Measurements from ENCODE around the gene CPEB3. TPM values are rescaled to one million over a fixed set of nuclear protein-coding genes. Genes with fewer than 3 reads are reported as not detected.

The CPEB3 gene
- total and polyA plus RNA-seq, 9 of the 15 experiments (the other 6 are each of a cell fraction or from before 2014, with no cell fraction given): 0.15 to 1.2 (median 0.51) TPM

DNA sequence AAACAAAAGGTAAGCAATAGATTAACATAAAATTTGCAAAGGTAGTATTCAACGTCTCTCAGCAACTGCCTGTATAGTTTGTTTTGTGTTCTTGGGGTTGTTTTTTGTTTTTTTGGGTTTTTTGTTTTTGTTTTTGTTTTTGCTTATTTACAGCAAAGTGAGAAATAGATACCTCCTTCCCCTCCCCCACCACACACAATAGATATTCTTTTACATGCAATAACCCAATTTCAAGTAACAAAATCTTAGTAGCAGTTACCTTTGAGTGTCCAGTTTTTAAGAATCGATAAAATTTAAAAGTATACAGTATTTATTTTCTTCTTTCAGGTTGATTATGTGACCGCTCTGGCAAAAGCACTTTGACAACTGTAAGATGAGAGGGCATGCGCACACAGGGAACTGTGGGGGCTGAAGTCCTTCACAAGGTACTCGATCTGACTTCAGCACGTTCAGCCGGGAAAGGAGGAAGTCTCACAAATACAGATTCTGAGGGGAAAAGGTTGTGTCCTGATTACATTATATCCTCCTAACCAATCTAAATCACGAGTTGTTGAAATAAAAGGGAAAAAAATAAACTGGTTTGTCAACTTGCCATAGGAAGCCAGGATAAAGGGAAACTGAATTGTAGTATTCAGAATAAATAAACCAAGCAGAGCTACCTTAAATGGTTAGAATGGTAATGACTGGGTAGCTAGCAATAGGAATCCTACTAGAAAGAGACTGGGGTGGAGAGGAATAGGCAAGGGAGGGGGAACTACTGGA is 47.8 kb downstream of the CPEB3 start:
- Histone ChIP-seq H3K36me3 (ENCODE audit: control insufficient read depth, insufficient read depth, low read length) (no peaks in the 10 kb centered on the region), H4K20me1 (replicated peaks; ENCODE audit: control insufficient read depth, insufficient read depth, low read length) (no peaks in the 10 kb centered on the region), H3K4me3 (no peak overlapping the region), H3K79me2 (ENCODE audit: control insufficient read depth, insufficient read depth, low read length) (no peaks in the 10 kb centered on the region), H2AFZ (ENCODE audit: low read depth, low read length) (peak overlapping the region; percentile 78), H3K27ac (ENCODE audit: extremely low read depth, low read depth, low read length) (no peak overlapping the region), H3K27me3 (ENCODE audit: control insufficient read depth in 2 of 2, insufficient read depth in 2 of 2, low read length in 2 of 2) (no peaks in the 10 kb centered on the region), H3K9ac (ENCODE audit: insufficient read depth in 1 of 2, low read depth in 2 of 2, low read length in 2 of 2) (peak overlapping the region in 1 of 2 experiments; percentile 69; a peak in 1 of 4 replicates), H3K9me1 (ENCODE audit: control insufficient read depth, insufficient read depth, low read length) (no peaks in the 10 kb centered on the region), H3K9me3 (replicated peaks; ENCODE audit: control insufficient read depth, insufficient read depth, low read depth, low read length) (no peaks in the 10 kb centered on the region), H3K4me2 (ENCODE audit: insufficient read depth, low read length) (peak overlapping the region; percentile 38), H3K4me1 (replicated peaks in 1 of 2; ENCODE audit: control insufficient read depth in 2 of 2, insufficient read depth in 2 of 2, low read length in 2 of 2) (peaks cover 7 to 13% of the 10 kb centered on the region in 2 experiments)
- intact Hi-C loops (cut with micrococcal nuclease) (loop anchor here (2.0 kb wide), 1 partner anchor 48 kb away; the partner anchor contains the start of genes CPEB3 and MARCHF5), in situ Hi-C loops (cut with MboI) (no loop called here)
- FAIRE-seq: peak; percentile 84
- ATAC-seq: peak; percentile 85
- WGBS (ENCODE audit: insufficient coverage, low coverage, missing lambda C conversion rate): 3% methylated on average over 8 of the region's 8 CpGs
- ChIA-PET CTCF (ENCODE audit: low intra/inter-chr PET ratio) (no interaction called here), POLR2A (interaction anchor here (0.8 kb wide), 1 partner anchor 10 kb away, joined by 3 read pairs; no protein-coding TSS in a partner anchor)
- peak; percentile 12 to 68 (median 34) for DNase-seq (ENCODE audit: extremely low read depth in 1 of 4, low spot score in 3 of 4)
- BruUV-seq (replicated peaks): no TSS peak
- peak; percentile 11; the same call in 1 of the 2 replicates for TF ChIP-seq VEZF1 (CRISPR knock-in tag; IDR thresholded peaks at IDR 0.05)
- peak in 1 of 2 experiments; percentile 92; a peak in 2 of 4 replicates for TF ChIP-seq FOXK2 (conservative IDR thresholded peaks at IDR 0.05 in 1 of 2, IDR thresholded peaks at IDR 0.05 in 1 of 2; ENCODE audit: low read depth in 2 of 2)
- peak in 1 of 2 experiments; percentile 32; a peak in 1 of 4 replicates for TF ChIP-seq SIX5 (IDR thresholded peaks at IDR 0.05; ENCODE audit: borderline replicate concordance in 1 of 2, insufficient read depth in 1 of 2, low read depth in 1 of 2, low read length in 2 of 2)
- TF ChIP-seq SPI1 (IDR thresholded peaks at IDR 0.05; ENCODE audit: borderline replicate concordance, low read depth, low read length): peak; percentile 82; the same call in 1 of the 2 replicates
- TF ChIP-seq JUND (IDR thresholded peaks at IDR 0.05; ENCODE audit: borderline replicate concordance, low read depth, low read length): 0 out of 2 replicates have a peak, but pooled peaks have one; percentile 2
- TF ChIP-seq JUND (tag; IDR thresholded peaks at IDR 0.05; ENCODE audit: borderline replicate concordance, low read depth, low read length): no peak
- TF ChIP-seq PBX2 (CRISPR knock-in tag; IDR thresholded peaks at IDR 0.05; ENCODE audit: low read depth): no peak
- TF ChIP-seq PBX2 (tag; conservative IDR thresholded peaks at IDR 0.05; ENCODE audit: low read depth): no peak
- TF ChIP-seq TCF7L2 (IDR thresholded peaks at IDR 0.05; ENCODE audit: low read depth, low read length): peak; percentile 77; the same call in 1 of the 2 replicates
- peak; percentile 76 for TF ChIP-seq HCFC1 (IDR thresholded peaks at IDR 0.05; ENCODE audit: low read depth, low read length)
- 0 out of 4 replicates have a peak, but pooled peaks of 1 of the 2 experiments have one; percentile 59 for TF ChIP-seq NONO (IDR thresholded peaks at IDR 0.05; ENCODE audit: low read depth in 2 of 2, low read length in 1 of 2)
- no peak for TF ChIP-seq MED1 (CRISPR knock-in tag; IDR thresholded peaks at IDR 0.05; ENCODE audit: borderline replicate concordance)
- TF ChIP-seq TRIM24 (IDR thresholded peaks at IDR 0.05): no peak
- peak; percentile 56; the same call in 1 of the 2 replicates for TF ChIP-seq ZNF143 (CRISPR knock-in tag; IDR thresholded peaks at IDR 0.05)
- TF ChIP-seq, protein P1, sequence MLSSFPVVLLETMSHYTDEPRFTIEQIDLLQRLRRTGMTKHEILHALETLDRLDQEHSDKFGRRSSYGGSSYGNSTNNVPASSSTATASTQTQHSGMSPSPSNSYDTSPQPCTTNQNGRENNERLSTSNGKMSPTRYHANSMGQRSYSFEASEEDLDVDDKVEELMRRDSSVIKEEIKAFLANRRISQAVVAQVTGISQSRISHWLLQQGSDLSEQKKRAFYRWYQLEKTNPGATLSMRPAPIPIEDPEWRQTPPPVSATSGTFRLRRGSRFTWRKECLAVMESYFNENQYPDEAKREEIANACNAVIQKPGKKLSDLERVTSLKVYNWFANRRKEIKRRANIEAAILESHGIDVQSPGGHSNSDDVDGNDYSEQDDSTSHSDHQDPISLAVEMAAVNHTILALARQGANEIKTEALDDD (IDR thresholded peaks at IDR 0.05): peak; percentile 27; the same call in 1 of the 2 replicates
- TF ChIP-seq BHLHE40 (IDR thresholded peaks at IDR 0.05; ENCODE audit: low read length): peak; percentile 73

Data from K562 (cell line).